K562 (cell line): ENCODE data around the gene FCRL6. TPM values are rescaled to one million over a fixed set of nuclear protein-coding genes. Genes with fewer than 3 reads are reported as not detected.
A peak's percentile ranks its signal among the peaks of the same experiment; 100 is the strongest.

Source experiments
- HEY1 ChIP-seq: fragments of 250-450 bp; sonication (Bioruptor Pico); IDR thresholded peaks from 2 replicates; pipeline ENCODE4 v1.5.0; 2020; ENCODE audit warnings: mild to moderate bottlenecking, moderate library complexity, borderline replicate concordance
- MCM3 ChIP-seq: fragments of 450-650 bp; IDR thresholded peaks from 2 replicates; pipeline ENCODE4 v1.6.1; 2016
- MTF1 ChIP-seq: fragments of 250-450 bp; sonication (Bioruptor Pico); IDR thresholded peaks from 2 replicates; pipeline ENCODE4 v1.9.0; 2021; ENCODE audit warnings: moderate library complexity, mild to moderate bottlenecking, inconsistent platforms, borderline replicate concordance
- NR0B1 ChIP-seq: fragments of 450-650 bp; IDR thresholded peaks from one replicate; pipeline ENCODE4 v1.6.1; 2018; ENCODE audit warnings: mild to moderate bottlenecking, moderate library complexity; ENCODE audit not compliant: partially characterized antibody
- STAG1 ChIP-seq: sonication (generic); formaldehyde crosslinking; IDR thresholded peaks from 2 replicates; pipeline ENCODE4 v1.5.0; 2020; ENCODE audit warnings: missing genetic modification reagents, borderline replicate concordance
- THAP7 ChIP-seq: fragments of 250-450 bp; sonication (Bioruptor Pico); IDR thresholded peaks from 2 replicates; pipeline ENCODE4 v1.5.0; 2021
- TOE1 ChIP-seq, 2 experiments: fragments of 450-650 bp in 1 of 2; sonication (generic) in 1 of 2; formaldehyde crosslinking in 1 of 2; IDR thresholded peaks; 2 replicates each; pipeline versions ENCODE4 v1.7.1 to v1.8.0; 2016 to 2022; ENCODE audit warnings: borderline replicate concordance in 2 of 2, mild to moderate bottlenecking in 2 of 2, antibody characterized with exemption in 1 of 2, inconsistent platforms in 1 of 2, low read depth in 1 of 2, missing genetic modification reagents in 1 of 2, moderate library complexity in 1 of 2
- ZBTB11 ChIP-seq, 3 experiments: fragments of 200-800 bp in 1 of 3; fragments of 250-450 bp in 1 of 3; fragments of 450-650 bp in 1 of 3; sonication (Bioruptor Pico) in 1 of 3; sonication (Bioruptor generic) in 1 of 3; formaldehyde crosslinking in 1 of 3; IDR thresholded peaks; 2 replicates each; pipeline versions ENCODE4 v1.6.1 to v1.8.0; 2016 to 2022; ENCODE audit warnings: mild to moderate bottlenecking in 2 of 3, missing genetic modification characterization in 2 of 3, missing compliant biosample characterization in 1 of 3, moderate library complexity in 1 of 3
- ZNF197 ChIP-seq: fragments of 200-800 bp; sonication (Bioruptor generic); IDR thresholded peaks from 2 replicates; pipeline ENCODE4 v1.6.1; 2016; ENCODE audit warnings: low read depth, missing genetic modification characterization, missing compliant biosample characterization
- ZNF274 ChIP-seq: IDR thresholded peaks from 2 replicates; pipeline ENCODE4 v1.6.1; 2011; ENCODE audit warnings: low read depth, mild to moderate bottlenecking, low read length, moderate library complexity, borderline replicate concordance
- ZNF584 ChIP-seq: fragments of 200-800 bp; sonication (Bioruptor generic); IDR thresholded peaks from 2 replicates; pipeline ENCODE4 v1.6.1; 2016; ENCODE audit warnings: low read depth, mild to moderate bottlenecking, missing genetic modification characterization, missing compliant biosample characterization
- polyA plus RNA-seq, 8 experiments: library from polyadenylated mRNA; depleted of rRNA in 4 of 8; stranded (reverse) in 5 of 8; unstranded in 3 of 8; fragments of >200 nt; fragmentation: Nextera tagmentation in 2 of 8; fragmentation: Illumina TruSeq in 1 of 8; extraction: Ambion mirVana in 2 of 8; extraction: Trizol in 1 of 8; gene quantifications; 2 replicates each; pipeline versions ENCODE4 v1.2.1 to v1.2.3, GENCODE V29; 2011 to 2014; ENCODE audit warnings: inconsistent platforms in 1 of 8, missing spikeins in 1 of 8
- total RNA-seq, 7 experiments: library from RNA; depleted of rRNA in 6 of 7; stranded (reverse); fragments of >200 nt in 6 of 7; fragmentation: Illumina TruSeq in 2 of 7; extraction: Trizol in 2 of 7; gene quantifications; 2 replicates each; pipeline versions ENCODE4 v1.2.1 to v1.2.3, GENCODE V29; 2011 to 2021; ENCODE audit warnings: low replicate concordance in 1 of 7
- TF ChIP-seq, protein P1 (sequence below): fragments of 450-650 bp; formaldehyde crosslinking; IDR thresholded peaks from 2 replicates; pipeline ENCODE4 v1.4.0; 2022; ENCODE audit warnings: mild to moderate bottlenecking, moderate library complexity
- TF ChIP-seq, protein P2 (sequence below): fragments of 200-800 bp; sonication (Bioruptor generic); IDR thresholded peaks from 2 replicates; pipeline ENCODE4 v1.6.1; 2017; ENCODE audit warnings: missing genetic modification characterization, missing compliant biosample characterization
- TF ChIP-seq, protein P3 (sequence below): sonication (generic); formaldehyde crosslinking; IDR thresholded peaks from 2 replicates; pipeline ENCODE4 v1.8.0; 2022; ENCODE audit warnings: missing genetic modification reagents, mild to moderate bottlenecking, moderate library complexity, borderline replicate concordance
- TF ChIP-seq, protein P4 (sequence below): IDR thresholded peaks from 2 replicates; pipeline ENCODE4 v1.6.1; 2011; ENCODE audit warnings: borderline replicate concordance, low read depth, mild to moderate bottlenecking, moderate library complexity, low read length; ENCODE audit not compliant: insufficient read depth, poor library complexity, severe bottlenecking

Gene FCRL6
- total and polyA plus RNA-seq, 9 of the 15 experiments (the other 6 are each of a cell fraction or from before 2014, with no cell fraction given), result not detected

- TF ChIP-seq ZNF274, result no peak
- no peak for TF ChIP-seq NR0B1
- TF ChIP-seq STAG1 (CRISPR knock-in tag), result no peak
- no peak for TF ChIP-seq TOE1 (IDR thresholded peaks at IDR 0.05; ENCODE audit: borderline replicate concordance)
- TF ChIP-seq TOE1 (CRISPR knock-in tag; IDR thresholded peaks at IDR 0.05; ENCODE audit: borderline replicate concordance, low read depth), result no peak
- TF ChIP-seq, protein P1, sequence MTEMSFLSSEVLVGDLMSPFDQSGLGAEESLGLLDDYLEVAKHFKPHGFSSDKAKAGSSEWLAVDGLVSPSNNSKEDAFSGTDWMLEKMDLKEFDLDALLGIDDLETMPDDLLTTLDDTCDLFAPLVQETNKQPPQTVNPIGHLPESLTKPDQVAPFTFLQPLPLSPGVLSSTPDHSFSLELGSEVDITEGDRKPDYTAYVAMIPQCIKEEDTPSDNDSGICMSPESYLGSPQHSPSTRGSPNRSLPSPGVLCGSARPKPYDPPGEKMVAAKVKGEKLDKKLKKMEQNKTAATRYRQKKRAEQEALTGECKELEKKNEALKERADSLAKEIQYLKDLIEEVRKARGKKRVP, result no peak
- no peak for TF ChIP-seq ZNF584
- TF ChIP-seq, protein P2, sequence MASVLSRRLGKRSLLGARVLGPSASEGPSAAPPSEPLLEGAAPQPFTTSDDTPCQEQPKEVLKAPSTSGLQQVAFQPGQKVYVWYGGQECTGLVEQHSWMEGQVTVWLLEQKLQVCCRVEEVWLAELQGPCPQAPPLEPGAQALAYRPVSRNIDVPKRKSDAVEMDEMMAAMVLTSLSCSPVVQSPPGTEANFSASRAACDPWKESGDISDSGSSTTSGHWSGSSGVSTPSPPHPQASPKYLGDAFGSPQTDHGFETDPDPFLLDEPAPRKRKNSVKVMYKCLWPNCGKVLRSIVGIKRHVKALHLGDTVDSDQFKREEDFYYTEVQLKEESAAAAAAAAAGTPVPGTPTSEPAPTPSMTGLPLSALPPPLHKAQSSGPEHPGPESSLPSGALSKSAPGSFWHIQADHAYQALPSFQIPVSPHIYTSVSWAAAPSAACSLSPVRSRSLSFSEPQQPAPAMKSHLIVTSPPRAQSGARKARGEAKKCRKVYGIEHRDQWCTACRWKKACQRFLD, result no peak
- TF ChIP-seq MTF1, result no peak
- no peak for TF ChIP-seq ZBTB11 (CRISPR knock-in tag; IDR thresholded peaks at IDR 0.05)
- no peak for TF ChIP-seq ZNF197
- TF ChIP-seq, protein P3, sequence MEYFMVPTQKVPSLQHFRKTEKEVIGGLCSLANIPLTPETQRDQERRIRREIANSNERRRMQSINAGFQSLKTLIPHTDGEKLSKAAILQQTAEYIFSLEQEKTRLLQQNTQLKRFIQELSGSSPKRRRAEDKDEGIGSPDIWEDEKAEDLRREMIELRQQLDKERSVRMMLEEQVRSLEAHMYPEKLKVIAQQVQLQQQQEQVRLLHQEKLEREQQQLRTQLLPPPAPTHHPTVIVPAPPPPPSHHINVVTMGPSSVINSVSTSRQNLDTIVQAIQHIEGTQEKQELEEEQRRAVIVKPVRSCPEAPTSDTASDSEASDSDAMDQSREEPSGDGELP (CRISPR knock-in tag), result no peak
- TF ChIP-seq THAP7 (CRISPR knock-in tag), result no peak
- TF ChIP-seq, protein P4, sequence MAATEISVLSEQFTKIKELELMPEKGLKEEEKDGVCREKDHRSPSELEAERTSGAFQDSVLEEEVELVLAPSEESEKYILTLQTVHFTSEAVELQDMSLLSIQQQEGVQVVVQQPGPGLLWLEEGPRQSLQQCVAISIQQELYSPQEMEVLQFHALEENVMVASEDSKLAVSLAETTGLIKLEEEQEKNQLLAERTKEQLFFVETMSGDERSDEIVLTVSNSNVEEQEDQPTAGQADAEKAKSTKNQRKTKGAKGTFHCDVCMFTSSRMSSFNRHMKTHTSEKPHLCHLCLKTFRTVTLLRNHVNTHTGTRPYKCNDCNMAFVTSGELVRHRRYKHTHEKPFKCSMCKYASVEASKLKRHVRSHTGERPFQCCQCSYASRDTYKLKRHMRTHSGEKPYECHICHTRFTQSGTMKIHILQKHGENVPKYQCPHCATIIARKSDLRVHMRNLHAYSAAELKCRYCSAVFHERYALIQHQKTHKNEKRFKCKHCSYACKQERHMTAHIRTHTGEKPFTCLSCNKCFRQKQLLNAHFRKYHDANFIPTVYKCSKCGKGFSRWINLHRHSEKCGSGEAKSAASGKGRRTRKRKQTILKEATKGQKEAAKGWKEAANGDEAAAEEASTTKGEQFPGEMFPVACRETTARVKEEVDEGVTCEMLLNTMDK, result peak; percentile 41
- no peak for TF ChIP-seq HEY1 (CRISPR knock-in tag)
- no peak for TF ChIP-seq MCM3
Measured at GRCh38 chr1:159829273-159829634, 27.1 kb downstream of the FCRL6 start (continued).
